Upper lobe of left lung (tissue), 6 donors: ENCODE data around the gene CDH9. TPM values are rescaled to one million over a fixed set of nuclear protein-coding genes. Genes with fewer than 3 reads are reported as not detected.

Experiments used
- ATAC-seq, 2 donors: fragments of 200-7000 bp; cut with Tn5 transposase; one replicate each; pipeline ENCODE4 v1.9.1; 2022; ENCODE audit warnings: mild to moderate bottlenecking in 2 of 2, moderate library complexity in 2 of 2; ENCODE audit not compliant: low FRiP score in 2 of 2
- DNase-seq, 2 donors: peaks; one replicate each; pipeline ENCODE4 v3.0.0-alpha.2; 2019 to 2020
- H3K27ac ChIP-seq, 4 donors: fragments of 200-600 bp; sonication (generic); one replicate each; pipeline ENCODE4 v1.5.1; 2016 to 2019
- H3K27me3 ChIP-seq, 4 donors: fragments of 200-600 bp; sonication (generic); one replicate each; pipeline ENCODE4 v1.5.1; 2017 to 2019
- H3K36me3 ChIP-seq, 4 donors: fragments of 200-600 bp; sonication (generic); one replicate each; pipeline ENCODE4 v1.5.1; 2016 to 2019
- H3K4me1 ChIP-seq, 4 donors: fragments of 200-600 bp; sonication (generic); one replicate each; pipeline ENCODE4 v1.5.1; 2018 to 2019
- H3K4me3 ChIP-seq, 4 donors: fragments of 200-600 bp; sonication (generic); one replicate each; pipeline ENCODE4 v1.5.1; 2017 to 2019; ENCODE audit warnings: mild to moderate bottlenecking in 2 of 4, moderate library complexity in 1 of 4
- H3K9me3 ChIP-seq, 4 donors: fragments of 200-600 bp; sonication (generic); one replicate each; pipeline ENCODE4 v1.5.1; 2018 to 2019
- EP300 ChIP-seq, 4 donors: sonication (generic); formaldehyde crosslinking; IDR thresholded peaks; one replicate each; pipeline ENCODE4 v1.5.1; 2017; ENCODE audit warnings: antibody characterized with exemption in 4 of 4, control low read depth in 2 of 4
- POLR2A ChIP-seq, 4 donors: fragments of 450-650 bp; IDR thresholded peaks; one replicate each; pipeline ENCODE4 v1.5.1; 2016 to 2017; ENCODE audit warnings: antibody characterized with exemption in 4 of 4, mild to moderate bottlenecking in 2 of 4
- POLR2AphosphoS5 ChIP-seq, 2 donors: sonication (generic); formaldehyde crosslinking; IDR thresholded peaks; one replicate each; pipeline ENCODE4 v1.5.1; 2017; ENCODE audit warnings: antibody characterized with exemption in 2 of 2
- WGBS, 2 donors: methylation state at CpG; one replicate each; pipeline ENCODE4 v1.1.5; 2017 to 2018; 5-methylcytosine and 5-hydroxymethylcytosine counted together
- total RNA-seq, 6 donors: library from RNA; depleted of rRNA in 4 of 6; stranded (reverse); fragments of >200 nt in 4 of 6; gene quantifications; one replicate each; pipeline versions ENCODE4 v1.1.0 to v1.2.1, GENCODE V29; 2016 to 2021
- TF ChIP-seq, protein P1 (sequence below), 6 experiments: fragments of 450-650 bp in 4 of 6; fragments of 200-600 bp in 2 of 6; sonication (generic) in 2 of 6; IDR thresholded peaks; one replicate each; pipeline ENCODE4 v1.5.1; 2016 to 2019; ENCODE audit warnings: antibody characterized with exemption in 6 of 6
- donor health status: DM: no; HTN: no; CAD: no; lungs with moderate emphysema.
- donor health status: DM: no; HTN: yes; CAD: no; lungs with severe emphysema.

Gene CDH9
- total RNA-seq, 6 donors from 2014 or later = not detected

DNA sequence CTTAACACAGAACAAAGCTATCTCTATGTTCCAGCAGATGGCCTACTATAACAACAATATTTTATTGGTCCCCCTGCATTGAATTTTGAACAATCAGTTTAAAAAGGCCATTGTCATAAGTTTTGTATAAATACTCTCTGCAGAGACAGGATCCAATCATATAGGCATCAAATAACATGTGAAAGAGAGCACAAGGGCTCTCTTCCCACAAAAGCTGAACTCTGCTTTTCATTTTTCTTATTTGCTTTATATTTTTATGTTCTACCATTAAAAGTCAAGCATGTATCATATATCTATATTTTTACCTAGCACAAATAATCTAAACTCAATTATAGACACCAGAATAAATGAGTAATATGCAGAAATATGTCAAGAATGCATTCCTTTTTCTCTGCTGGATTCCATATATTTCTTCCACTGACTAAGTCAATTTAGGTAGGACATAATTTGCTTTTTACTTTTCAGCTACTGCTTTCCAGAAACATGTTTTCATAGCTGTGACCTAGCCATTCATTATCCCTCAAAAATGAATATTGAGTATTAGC, 143.6 kb downstream of the CDH9 start:
- TF ChIP-seq, protein P1, sequence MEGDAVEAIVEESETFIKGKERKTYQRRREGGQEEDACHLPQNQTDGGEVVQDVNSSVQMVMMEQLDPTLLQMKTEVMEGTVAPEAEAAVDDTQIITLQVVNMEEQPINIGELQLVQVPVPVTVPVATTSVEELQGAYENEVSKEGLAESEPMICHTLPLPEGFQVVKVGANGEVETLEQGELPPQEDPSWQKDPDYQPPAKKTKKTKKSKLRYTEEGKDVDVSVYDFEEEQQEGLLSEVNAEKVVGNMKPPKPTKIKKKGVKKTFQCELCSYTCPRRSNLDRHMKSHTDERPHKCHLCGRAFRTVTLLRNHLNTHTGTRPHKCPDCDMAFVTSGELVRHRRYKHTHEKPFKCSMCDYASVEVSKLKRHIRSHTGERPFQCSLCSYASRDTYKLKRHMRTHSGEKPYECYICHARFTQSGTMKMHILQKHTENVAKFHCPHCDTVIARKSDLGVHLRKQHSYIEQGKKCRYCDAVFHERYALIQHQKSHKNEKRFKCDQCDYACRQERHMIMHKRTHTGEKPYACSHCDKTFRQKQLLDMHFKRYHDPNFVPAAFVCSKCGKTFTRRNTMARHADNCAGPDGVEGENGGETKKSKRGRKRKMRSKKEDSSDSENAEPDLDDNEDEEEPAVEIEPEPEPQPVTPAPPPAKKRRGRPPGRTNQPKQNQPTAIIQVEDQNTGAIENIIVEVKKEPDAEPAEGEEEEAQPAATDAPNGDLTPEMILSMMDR (IDR thresholded peaks at IDR 0.05) = no peak
- TF ChIP-seq EP300 (IDR thresholded peaks at IDR 0.05) (no peak), POLR2A (IDR thresholded peaks at IDR 0.05) (no peak), POLR2AphosphoS5 (IDR thresholded peaks at IDR 0.05) (no peak)
- no peaks in the 10 kb centered on the region for H3K9me3 ChIP-seq
- no peaks in the 10 kb centered on the region for H3K36me3 ChIP-seq
- no peak overlapping the region for H3K27ac ChIP-seq
- ATAC-seq = no peak
- H3K27me3 ChIP-seq = no peaks in the 10 kb centered on the region
- no peak overlapping the region for H3K4me3 ChIP-seq
- DNase-seq = no peak
- no peaks in the 10 kb centered on the region for H3K4me1 ChIP-seq

DNA sequence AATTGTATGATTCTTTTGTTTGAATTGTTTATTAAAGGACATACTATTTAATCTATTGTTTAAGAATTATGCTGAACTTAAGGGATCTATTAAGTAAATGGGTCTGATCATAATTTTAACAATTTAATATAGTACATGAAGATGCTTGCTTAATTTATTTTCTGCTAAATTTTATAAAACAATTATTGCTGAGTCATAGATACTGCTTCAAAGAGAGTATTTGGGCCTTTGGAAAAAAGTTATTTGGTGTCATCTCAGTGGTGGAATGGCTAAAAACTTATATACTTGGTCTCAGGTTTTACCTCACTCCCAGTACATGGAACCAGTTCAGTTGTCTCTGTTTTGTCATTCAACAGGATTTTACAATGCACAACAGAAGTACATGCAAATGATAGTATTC, 145.3 kb downstream of the CDH9 start:
- Histone ChIP-seq H3K36me3 (no peaks in the 10 kb centered on the region), H3K4me1 (no peaks in the 10 kb centered on the region), H3K9me3 (no peaks in the 10 kb centered on the region), H3K4me3 (no peak overlapping the region), H3K27me3 (no peaks in the 10 kb centered on the region), H3K27ac (no peak overlapping the region)
- no peak for DNase-seq
- no peak for ATAC-seq
- TF ChIP-seq POLR2AphosphoS5 (IDR thresholded peaks at IDR 0.05) = no peak
- no peak for TF ChIP-seq EP300 (IDR thresholded peaks at IDR 0.05)
- TF ChIP-seq, protein P1 (IDR thresholded peaks at IDR 0.05) = no peak
- no peak for TF ChIP-seq POLR2A (IDR thresholded peaks at IDR 0.05)

DNA sequence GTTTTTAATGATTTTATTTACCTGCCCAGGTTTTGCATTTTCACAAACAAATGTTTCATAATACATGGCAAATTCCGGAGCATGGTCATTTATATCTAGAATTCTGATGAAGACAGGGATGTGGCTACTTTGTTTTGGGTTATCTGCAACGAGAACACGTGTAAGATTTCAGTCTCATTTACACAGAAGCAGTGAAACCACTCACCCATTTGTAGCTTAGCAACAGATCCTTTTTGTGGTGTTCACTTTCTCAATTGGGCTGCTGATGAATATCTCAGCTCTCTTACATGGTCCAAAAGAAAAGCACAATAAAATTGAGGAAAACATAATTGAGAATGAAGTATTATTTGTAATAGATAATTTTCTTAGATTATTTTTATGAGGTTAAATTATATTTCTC, 148.6 kb downstream of the CDH9 start:
- H3K27me3 ChIP-seq = no peaks in the 10 kb centered on the region
- H3K36me3 ChIP-seq = no peaks in the 10 kb centered on the region
- no peak for ATAC-seq
- 48% methylated on average over 3 of the region's 3 CpGs for WGBS, 2 donors
- no peak overlapping the region for H3K27ac ChIP-seq
- no peak for DNase-seq
- no peak overlapping the region for H3K4me3 ChIP-seq
- H3K4me1 ChIP-seq = no peaks in the 10 kb centered on the region
- TF ChIP-seq POLR2A (IDR thresholded peaks at IDR 0.05) (no peak), EP300 (IDR thresholded peaks at IDR 0.05) (no peak), POLR2AphosphoS5 (IDR thresholded peaks at IDR 0.05) (no peak)
- TF ChIP-seq, protein P1 (IDR thresholded peaks at IDR 0.05) = no peak
- no peaks in the 10 kb centered on the region for H3K9me3 ChIP-seq

DNA sequence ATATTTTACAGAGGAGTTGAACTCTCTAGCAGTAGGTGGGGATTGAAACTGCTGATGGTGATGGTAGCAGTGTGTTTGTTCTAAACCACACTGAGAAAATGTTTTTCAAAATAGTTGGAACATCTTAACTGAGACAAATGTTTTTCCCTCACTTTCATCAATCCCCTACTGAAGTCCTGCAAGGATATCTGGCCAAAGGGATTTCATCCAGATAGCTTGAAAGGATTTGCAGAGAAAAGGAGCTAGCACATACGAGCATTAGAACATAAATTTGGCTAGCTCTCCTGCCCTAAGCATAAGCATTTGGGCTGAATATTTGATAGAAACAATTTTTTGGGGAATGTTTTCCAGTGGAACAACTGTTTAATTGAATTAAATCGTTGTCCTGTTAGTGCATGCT, 153.9 kb downstream of the CDH9 start:
- WGBS, 2 donors = 60 to 70% methylated on average over 2 of the region's 2 CpGs
- ATAC-seq = no peak

DNA sequence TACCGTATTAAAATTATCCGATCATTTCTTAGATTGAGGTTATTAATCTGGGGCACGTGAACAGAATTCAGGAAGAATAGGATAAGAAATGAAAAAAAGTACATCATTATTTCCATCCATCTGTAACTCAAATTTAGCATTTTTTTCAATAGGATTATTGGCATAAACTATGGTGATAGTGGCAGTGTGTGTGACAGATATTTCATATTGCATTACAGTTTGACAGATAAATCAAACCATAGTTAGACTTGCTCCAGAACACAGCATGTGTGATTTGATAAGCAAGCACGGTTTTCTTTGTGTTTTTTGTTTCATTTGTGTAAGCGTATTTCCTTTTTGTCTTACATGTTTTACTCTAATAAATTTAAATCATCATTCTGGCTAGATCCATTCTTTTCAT, 155.0 kb downstream of the CDH9 start:
- TF ChIP-seq POLR2A (IDR thresholded peaks at IDR 0.05) = no peak
- no peak for TF ChIP-seq POLR2AphosphoS5 (IDR thresholded peaks at IDR 0.05)
- no peak for TF ChIP-seq EP300 (IDR thresholded peaks at IDR 0.05)
- TF ChIP-seq, protein P1 (IDR thresholded peaks at IDR 0.05) = no peak
- ATAC-seq = no peak
- 69 to 88% methylated on average over 5 of the region's 5 CpGs for WGBS, 2 donors

More for the DNA sequence above, 153.9 kb downstream of the CDH9 start:
- Histone ChIP-seq H3K27ac (no peak overlapping the region), H3K36me3 (no peaks in the 10 kb centered on the region), H3K9me3 (no peaks in the 10 kb centered on the region), H3K27me3 (no peaks in the 10 kb centered on the region), H3K4me3 (no peak overlapping the region), H3K4me1 (no peaks in the 10 kb centered on the region)
- DNase-seq = no peak
- TF ChIP-seq EP300 (IDR thresholded peaks at IDR 0.05) (no peak), POLR2A (IDR thresholded peaks at IDR 0.05) (no peak), POLR2AphosphoS5 (IDR thresholded peaks at IDR 0.05) (no peak)
- TF ChIP-seq, protein P1 (IDR thresholded peaks at IDR 0.05) = no peak

More for the DNA sequence above, 155.0 kb downstream of the CDH9 start:
- Histone ChIP-seq H3K9me3 (no peaks in the 10 kb centered on the region), H3K4me3 (no peak overlapping the region), H3K27ac (no peak overlapping the region), H3K27me3 (no peaks in the 10 kb centered on the region), H3K4me1 (no peaks in the 10 kb centered on the region), H3K36me3 (no peaks in the 10 kb centered on the region)
- DNase-seq = no peak
